Esophagus muscularis mucosa (tissue), 4 donors: Measurements from ENCODE around the gene APOBEC3B.

Source experiments
- CTCF ChIP-seq, 3 experiments: fragments of 200-600 bp in 2 of 3; fragments of 450-650 bp in 1 of 3; sonication (generic) in 2 of 3; IDR thresholded peaks; one replicate each; pipeline ENCODE4 v1.5.1; 2017 to 2019; ENCODE audit warnings: antibody characterized with exemption in 3 of 3, mild to moderate bottlenecking in 2 of 3, moderate library complexity in 1 of 3
- EP300 ChIP-seq: sonication (generic); formaldehyde crosslinking; IDR thresholded peaks from one replicate; pipeline ENCODE4 v1.6.1; 2017; ENCODE audit warnings: antibody characterized with exemption
- POLR2AphosphoS5 ChIP-seq, 2 donors: sonication (generic); formaldehyde crosslinking; IDR thresholded peaks; one replicate each; pipeline ENCODE4 v1.6.1; 2017; ENCODE audit warnings: antibody characterized with exemption in 2 of 2

DNA sequence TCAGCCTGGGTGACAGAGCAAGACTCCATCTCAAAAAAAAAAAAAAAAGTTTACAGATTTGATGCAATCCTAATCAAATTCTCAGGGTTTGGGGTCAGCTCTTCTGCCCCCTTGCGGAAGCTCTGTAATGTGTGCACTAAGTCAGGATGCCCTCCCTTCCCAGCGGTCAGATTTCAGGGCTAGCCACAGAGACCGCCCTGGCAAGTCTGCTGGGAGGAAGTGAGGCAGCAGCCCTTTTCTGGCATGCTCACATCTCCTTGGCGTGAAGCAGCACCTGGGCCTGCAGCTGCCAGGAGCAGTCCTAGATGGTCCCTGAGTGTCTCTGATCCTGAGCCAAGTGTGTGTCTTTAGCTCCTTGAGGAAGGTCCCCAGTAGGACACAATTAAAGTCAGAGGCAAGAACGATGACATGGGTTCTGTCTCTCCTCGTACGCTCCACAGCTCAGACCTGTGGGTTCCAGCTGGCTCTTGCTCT is 21.1 kb downstream of the APOBEC3B start:
- TF ChIP-seq POLR2AphosphoS5 (IDR thresholded peaks at IDR 0.05) = peak in 1 of 2 donors; percentile 63
- TF ChIP-seq CTCF (IDR thresholded peaks at IDR 0.05) = peak; percentile 75 to 86 (median 83)
- no peak for TF ChIP-seq EP300
